Measurements from ENCODE around the gene TMEM30B.
"Not testable (repeated sequence)": the region's sequence is repeated elsewhere in the genome, so short reads cannot be mapped to it uniquely, and the experiment has no call there.

- TF ChIP-seq POLR2A, CTCF, POLR2AphosphoS5 (IDR thresholded peaks at IDR 0.05): not testable (repeated sequence)
These were observed 39.0 kb upstream of the TMEM30B start for GRCh38 chr14:61320170-61320569.
